ENCODE results near the gene SLC2A11.

- TF ChIP-seq EZH2 (IDR thresholded peaks at IDR 0.05; ENCODE audit: borderline replicate concordance, low read depth, low read length) (no peak), FOXA3 (CRISPR knock-in tag; conservative IDR thresholded peaks at IDR 0.05 in 1 of 2, IDR thresholded peaks at IDR 0.05 in 1 of 2) (no peak), CTCF (IDR thresholded peaks at IDR 0.05 in 2 of 3, conservative IDR thresholded peaks at IDR 0.05 in 1 of 3; ENCODE audit: insufficient read depth in 2 of 3, low read depth in 1 of 3, low read length in 3 of 3) (no peak), NR2C2 (CRISPR knock-in tag; IDR thresholded peaks at IDR 0.05) (no peak), NR2C2 (tag; IDR thresholded peaks at IDR 0.05) (peak; percentile 27; the same call in 1 of the 2 replicates), KLF13 (tag; IDR thresholded peaks at IDR 0.05; ENCODE audit: borderline replicate concordance, low read depth) (no peak), ELF2 (CRISPR knock-in tag; IDR thresholded peaks at IDR 0.05) (no peak), FOSL1 (tag; conservative IDR thresholded peaks at IDR 0.05) (no peak), HMG20B (CRISPR knock-in tag; IDR thresholded peaks at IDR 0.05) (no peak), POLR2B (IDR thresholded peaks at IDR 0.05; ENCODE audit: low read depth, partially characterized antibody) (peak; percentile 70)
Observed at GRCh38 chr22:23913661-23914353, 56.1 kb downstream of the SLC2A11 start.
